ENCODE results near the gene TLCD3A. TPM values are rescaled to one million over a fixed set of nuclear protein-coding genes. Genes with fewer than 3 reads are reported as not detected.

TLCD3A gene
- total and polyA plus RNA-seq, 2 of the 4 experiments (the other 2 are of a cell fraction) = 15.2 to 35.0 TPM

- Histone ChIP-seq H3K79me1 (ENCODE audit: low read depth in 1 of 2, low read length in 2 of 2) (peaks cover 21 to 56% of the 10 kb centered on the region in 2 experiments), H3K9me1 (ENCODE audit: insufficient read depth, low read length) (peaks cover 15% of the 10 kb centered on the region), H4K8ac (ENCODE audit: low read depth in 2 of 2, low read length in 2 of 2) (peak overlapping the region in 1 of 2 experiments; percentile 61; a peak in 1 of 4 replicates), H3K4me1 (ENCODE audit: control insufficient read depth, insufficient read depth, low read length) (peaks cover 16% of the 10 kb centered on the region), H3K23ac (ENCODE audit: low read depth, low read length) (0 out of 2 replicates have a peak overlapping the region, but pooled peaks have one; percentile 1), H3K27me3 (ENCODE audit: control insufficient read depth, insufficient read depth, low read length) (no peaks in the 10 kb centered on the region), H3K18ac (ENCODE audit: low read depth, low read length) (peak overlapping the region; percentile 25; the same call in 1 of the 2 replicates), H2AK5ac (ENCODE audit: low read depth, low read length) (peak overlapping the region; percentile 47; the same call in 1 of the 2 replicates), H3K9ac (ENCODE audit: low read depth, low read length) (no peak overlapping the region), H3K14ac (replicated peaks; ENCODE audit: low read depth, low read length) (no peak overlapping the region), H3K4ac (ENCODE audit: low read depth, low read length) (peak overlapping the region; percentile 18), H2BK5ac (ENCODE audit: low read depth, low read length, poor library complexity, severe bottlenecking) (peak overlapping the region; percentile 21), H2BK20ac (ENCODE audit: low read depth, low read length) (peak overlapping the region; percentile 46; the same call in 1 of the 2 replicates), H3K36me3 (ENCODE audit: control insufficient read depth, insufficient read depth, low read length) (peaks cover 19% of the 10 kb centered on the region), H4K91ac (ENCODE audit: insufficient read depth, low read depth, low read length) (peak overlapping the region; percentile 31; the same call in 1 of the 2 replicates), H2BK120ac (ENCODE audit: low read depth, low read length) (peak overlapping the region; percentile 73), H3K4me3 (ENCODE audit: insufficient read depth, low read depth, low read length) (no peak overlapping the region), H2AK9ac (replicated peaks; ENCODE audit: low read depth, low read length, poor library complexity) (no peak overlapping the region), H2BK15ac (ENCODE audit: low read depth, low read length) (peak overlapping the region; percentile 31; the same call in 1 of the 3 replicates), H2AFZ (replicated peaks; ENCODE audit: low read length, poor library complexity) (no peak overlapping the region), H3K4me2 (ENCODE audit: low read depth, low read length) (no peak overlapping the region), H3K56ac (ENCODE audit: extremely low read depth, insufficient read depth, low read length) (no peak overlapping the region), H3K9me3 (ENCODE audit: control insufficient read depth, insufficient read depth, low read length) (no peaks in the 10 kb centered on the region), H4K20me1 (ENCODE audit: insufficient read depth, low read length) (peaks cover 15% of the 10 kb centered on the region), H4K5ac (ENCODE audit: low read depth, low read length) (peak overlapping the region; percentile 66; the same call in 1 of the 2 replicates), H3K27ac (ENCODE audit: insufficient read depth, low read length) (no peak overlapping the region)
- 83% methylated on average over 3 of the region's 7 CpGs; no CpG with 5 or more reads in 1 of the 2 experiments for WGBS, 2 experiments (ENCODE audit: extremely low coverage in 2 of 2, insufficient read length in 1 of 2)
- dilution Hi-C loops (cut with HindIII; ENCODE audit: low sequenced_read_pairs, unreplicated experiment) (no loop called here), in situ Hi-C loops (cut with MboI; ENCODE audit: low sequenced_read_pairs) (no loop called here), intact Hi-C loops (cut with micrococcal nuclease) (no loop called here)
- ChIA-PET CTCF (interaction anchor here (1.4 to 3.1 kb wide), 3 partner anchors 26 to 288 kb away, joined by 4 to 34 read pairs (median 6); a partner anchor contains a TSS), POLR2A (ENCODE audit: unreplicated experiment) (no interaction called here)
- no TSS peak for BruUV-seq (replicated peaks)
- no peak for ATAC-seq (ENCODE audit: low read depth)
- TF ChIP-seq CHD1 (IDR thresholded peaks at IDR 0.05; ENCODE audit: low read depth, low read length) = no peak
- no peak for TF ChIP-seq RCOR1 (IDR thresholded peaks at IDR 0.05; ENCODE audit: insufficient replicate concordance, low read length)
- no peak for TF ChIP-seq RAD21 (IDR thresholded peaks at IDR 0.05; ENCODE audit: low read length)
- no peak for TF ChIP-seq MXI1 (IDR thresholded peaks at IDR 0.05; ENCODE audit: borderline replicate concordance, low read depth, low read length)
- no peak for TF ChIP-seq CTCF (conservative IDR thresholded peaks at IDR 0.05; ENCODE audit: low read depth, low read length)
- TF ChIP-seq POLR2A (IDR thresholded peaks at IDR 0.05; ENCODE audit: low read depth, low read length) = no peak
- no peak for TF ChIP-seq BHLHE40 (IDR thresholded peaks at IDR 0.05; ENCODE audit: low read depth, low read length)
- no peak for TF ChIP-seq FOS (IDR thresholded peaks at IDR 0.05; ENCODE audit: low read depth, low read length)
- TF ChIP-seq RFX5 (IDR thresholded peaks at IDR 0.05; ENCODE audit: low read depth, low read length) = no peak
- TF ChIP-seq ELK1 (IDR thresholded peaks at IDR 0.05; ENCODE audit: borderline replicate concordance, low read depth, low read length) = no peak
- no peak for TF ChIP-seq CEBPB (IDR thresholded peaks at IDR 0.05; ENCODE audit: low read depth, low read length)
- no peak for TF ChIP-seq MAZ (IDR thresholded peaks at IDR 0.05; ENCODE audit: borderline replicate concordance, low read depth, low read length)
- no peak for TF ChIP-seq MAFK (IDR thresholded peaks at IDR 0.05; ENCODE audit: low read depth, low read length)
- TF ChIP-seq USF2 (IDR thresholded peaks at IDR 0.05; ENCODE audit: low read depth, low read length) = no peak
- TF ChIP-seq NFE2L2 (IDR thresholded peaks at IDR 0.05; ENCODE audit: low read depth, low read length) = no peak
- no peak for DNase-seq
These were observed 33.1 kb upstream of the TLCD3A start for GRCh38 chr17:699345-699744.
